K562 (cell line): ENCODE measurements around the gene ATP5F1D. TPM values are rescaled to one million over a fixed set of nuclear protein-coding genes. Genes with fewer than 3 reads are reported as not detected.

ENCODE experiments used
- ATAC-seq: fragments of 200-7000 bp; cut with Tn5 transposase; 3 replicates; pipeline ENCODE4 v1.9.1; 2020; ENCODE audit warnings: moderate library complexity
- BruUV-seq: library from RNA; stranded (reverse); fragments of 400-500 nt; replicated peaks from 2 replicates; lab custom pipeline; 2021; lab: Mats Ljungman, UMichigan
- CTCF ChIA-PET: fragments of 300-600 bp; formaldehyde crosslinking; extraction: SDS; loops from one replicate; lab custom pipeline; 2021; ENCODE audit warnings: low intra/inter-chr PET ratio; lab: Yijun Ruan, JAX
- POLR2A ChIA-PET: fragments of 300-600, 350-650 bp; sonication (Branson Sonifier 250); formaldehyde crosslinking; extraction: SDS; loops from one replicate; lab custom pipeline; 2021; ENCODE audit warnings: antibody characterized with exemption, inconsistent platforms; lab: Yijun Ruan, JAX
- DNase-seq, 4 experiments: peaks; one replicate each; pipeline versions ENCODE4 v3.0.0 to v3.0.0-alpha.2; 2011 to 2018; ENCODE audit warnings: low spot score in 3 of 4, mixed read lengths in 3 of 4; ENCODE audit errors: extremely low read depth in 1 of 4
- FAIRE-seq: peaks from 2 replicates; lab custom pipeline; 2011; peaks lifted over from hg19 to GRCh38; lab: Jason Lieb, UNC
- H2AFZ ChIP-seq: 2 replicates; pipeline ENCODE4 v1.6.0; 2011; ENCODE audit warnings: low read depth, low read length, control low read depth, inconsistent platforms
- H3K27ac ChIP-seq: fragments of 200-600 bp; 3 replicates; pipeline ENCODE4 v1.8.0; 2011; ENCODE audit warnings: low read depth, mild to moderate bottlenecking, control low read depth, inconsistent platforms, low read length, moderate library complexity, mixed read lengths; ENCODE audit errors: extremely low read depth
- H3K27me3 ChIP-seq, 2 experiments: fragments of 300-600 bp in 1 of 2; 2 replicates in 1 of 2; 3 replicates in 1 of 2; pipeline versions ENCODE4 v1.6.0 to v1.8.0; 2011; ENCODE audit warnings: inconsistent platforms in 2 of 2, low read length in 2 of 2, mild to moderate bottlenecking in 1 of 2, mixed read lengths in 1 of 2, moderate library complexity in 1 of 2; ENCODE audit not compliant: control insufficient read depth in 2 of 2, insufficient read depth in 2 of 2
- H3K36me3 ChIP-seq: fragments of 300-600 bp; 3 replicates; pipeline ENCODE4 v1.8.0; 2011; ENCODE audit warnings: mild to moderate bottlenecking, low read length, inconsistent platforms; ENCODE audit not compliant: control insufficient read depth, insufficient read depth
- H3K4me1 ChIP-seq, 2 experiments: fragments of 200-600 bp in 1 of 2; replicated peaks in 1 of 2; 2 replicates in 1 of 2; 3 replicates in 1 of 2; pipeline versions ENCODE4 v1.5.1 to v1.8.0; 2011; ENCODE audit warnings: inconsistent platforms in 2 of 2, low read length in 2 of 2, mild to moderate bottlenecking in 1 of 2, mixed read lengths in 1 of 2, moderate library complexity in 1 of 2; ENCODE audit not compliant: control insufficient read depth in 2 of 2, insufficient read depth in 2 of 2
- H3K4me2 ChIP-seq: 2 replicates; pipeline ENCODE4 v1.6.1; 2011; ENCODE audit warnings: low read length, control low read depth, inconsistent platforms, mixed read lengths; ENCODE audit not compliant: insufficient read depth
- H3K4me3 ChIP-seq: fragments of 200-600 bp; sonication (generic), shearing (Covaris generic); 2 replicates; pipeline ENCODE4 v1.5.1; 2016; ENCODE audit warnings: control low read depth, inconsistent platforms
- H3K79me2 ChIP-seq: fragments of 200-600 bp; 3 replicates; pipeline ENCODE4 v1.8.0; 2011; ENCODE audit warnings: low read length, inconsistent platforms; ENCODE audit not compliant: control insufficient read depth, insufficient read depth
- H3K9ac ChIP-seq, 2 experiments: 2 replicates each; pipeline versions ENCODE4 v1.6.0 to v1.6.1; 2011; ENCODE audit warnings: low read depth in 2 of 2, low read length in 2 of 2, control low read depth in 1 of 2, inconsistent platforms in 1 of 2, mild to moderate bottlenecking in 1 of 2, mixed read lengths in 1 of 2; ENCODE audit not compliant: insufficient read depth in 1 of 2
- H3K9me1 ChIP-seq: one replicate; pipeline ENCODE4 v1.6.0; 2011; ENCODE audit warnings: inconsistent platforms, mild to moderate bottlenecking, low read length, moderate library complexity; ENCODE audit not compliant: control insufficient read depth, insufficient read depth
- H3K9me3 ChIP-seq: replicated peaks from 2 replicates; pipeline ENCODE4 v1.5.1; 2011; ENCODE audit warnings: low read depth, low read length, inconsistent platforms; ENCODE audit not compliant: control insufficient read depth, insufficient read depth
- H4K20me1 ChIP-seq: replicated peaks from 2 replicates; pipeline ENCODE4 v1.6.1; 2011; ENCODE audit warnings: low read length, inconsistent platforms, mixed read lengths; ENCODE audit not compliant: control insufficient read depth, insufficient read depth
- CEBPG ChIP-seq, 3 experiments: fragments of 200-800 bp in 1 of 3; sonication (Bioruptor generic) in 1 of 3; sonication (generic) in 1 of 3; formaldehyde crosslinking in 1 of 3; IDR thresholded peaks in 2 of 3; conservative IDR thresholded peaks in 1 of 3; 2 replicates each; pipeline versions ENCODE4 v1.6.1 to v1.8.0; 2016 to 2022; ENCODE audit warnings: missing compliant biosample characterization in 2 of 3, missing genetic modification characterization in 2 of 3, mild to moderate bottlenecking in 1 of 3, missing genetic modification reagents in 1 of 3
- HNRNPL ChIP-seq: fragments of 200-400 bp; formaldehyde crosslinking; IDR thresholded peaks from 2 replicates; pipeline ENCODE4 v1.6.1; 2017; ENCODE audit warnings: low read depth, mild to moderate bottlenecking, low read length
- JUND ChIP-seq, 2 experiments: IDR thresholded peaks; 2 replicates in 1 of 2; 3 replicates in 1 of 2; pipeline ENCODE4 v1.6.1; 2011; ENCODE audit warnings: borderline replicate concordance in 2 of 2, low read depth in 2 of 2, low read length in 2 of 2, improper control_type of control experiment in 1 of 2, missing biosample characterization in 1 of 2, missing genetic modification characterization in 1 of 2, missing genetic modification reagents in 1 of 2
- KAT7 ChIP-seq: sonication (generic); formaldehyde crosslinking; IDR thresholded peaks from 2 replicates; pipeline ENCODE4 v1.8.0; 2022; ENCODE audit warnings: missing genetic modification reagents, mild to moderate bottlenecking, borderline replicate concordance
- MYBL2 ChIP-seq, 2 experiments: fragments of 450-650 bp in 1 of 2; sonication (generic) in 1 of 2; formaldehyde crosslinking in 1 of 2; IDR thresholded peaks; 2 replicates each; pipeline versions ENCODE4 v1.6.1 to v1.8.1; 2017 to 2022; ENCODE audit warnings: borderline replicate concordance in 1 of 2, inconsistent platforms in 1 of 2, low read depth in 1 of 2, mild to moderate bottlenecking in 1 of 2, missing genetic modification reagents in 1 of 2, moderate library complexity in 1 of 2
- TCFL5 ChIP-seq: fragments of 250-450 bp; sonication (Bioruptor Pico); conservative IDR thresholded peaks from 2 replicates; pipeline ENCODE4 v1.6.1; 2021; ENCODE audit warnings: mild to moderate bottlenecking, moderate library complexity, matching md5 sums
- WGBS: fragments of 100-300 bp; shearing (Covaris generic); methylation state at CpG from one replicate; pipeline ENCODE4 v1.1.6; 2016; ENCODE audit warnings: low coverage, mixed read lengths; ENCODE audit not compliant: insufficient coverage; ENCODE audit errors: missing lambda C conversion rate; 5-methylcytosine and 5-hydroxymethylcytosine counted together
- in situ Hi-C: fragments of 300-500 bp; cut with MboI; formaldehyde crosslinking; loops from 4 replicates; pipeline ENCODE4 v1.15.0; 2018; ENCODE audit warnings: inconsistent platforms, mixed read lengths
- intact Hi-C: fragments of 100-400 bp; cut with micrococcal nuclease; formaldehyde crosslinking; loops from 2 replicates; pipeline ENCODE4 v1.14.2; 2022
- polyA plus RNA-seq, 8 experiments: library from polyadenylated mRNA; depleted of rRNA in 4 of 8; stranded (reverse) in 5 of 8; unstranded in 3 of 8; fragments of >200 nt; fragmentation: Nextera tagmentation in 2 of 8; fragmentation: Illumina TruSeq in 1 of 8; extraction: Ambion mirVana in 2 of 8; extraction: Trizol in 1 of 8; gene quantifications; 2 replicates each; pipeline versions ENCODE4 v1.2.1 to v1.2.3, GENCODE V29; 2011 to 2014; ENCODE audit warnings: inconsistent platforms in 1 of 8, missing spikeins in 1 of 8
- total RNA-seq, 7 experiments: library from RNA; depleted of rRNA in 6 of 7; stranded (reverse); fragments of >200 nt in 6 of 7; fragmentation: Illumina TruSeq in 2 of 7; extraction: Trizol in 2 of 7; gene quantifications; 2 replicates each; pipeline versions ENCODE4 v1.2.1 to v1.2.3, GENCODE V29; 2011 to 2021; ENCODE audit warnings: low replicate concordance in 1 of 7
- TF ChIP-seq, protein P1 (sequence below): fragments of 200-800 bp; sonication (Bioruptor generic); IDR thresholded peaks from 2 replicates; pipeline ENCODE4 v1.6.1; 2017; ENCODE audit warnings: missing genetic modification characterization, missing compliant biosample characterization
- TF ChIP-seq, protein P2 (sequence below): fragments of 450-650 bp; IDR thresholded peaks from 2 replicates; pipeline ENCODE4 v1.6.1; 2016; ENCODE audit warnings: borderline replicate concordance
- TF ChIP-seq, protein P3 (sequence below): sonication (generic); formaldehyde crosslinking; IDR thresholded peaks from 2 replicates; pipeline ENCODE4 v1.8.0; 2022; ENCODE audit warnings: missing genetic modification reagents, mild to moderate bottlenecking, moderate library complexity, borderline replicate concordance

The ATP5F1D gene
- total and polyA plus RNA-seq, 9 of the 15 experiments (the other 6 are each of a cell fraction or from before 2014, with no cell fraction given), result 3.9 to 409 (median 36.8) TPM

DNA sequence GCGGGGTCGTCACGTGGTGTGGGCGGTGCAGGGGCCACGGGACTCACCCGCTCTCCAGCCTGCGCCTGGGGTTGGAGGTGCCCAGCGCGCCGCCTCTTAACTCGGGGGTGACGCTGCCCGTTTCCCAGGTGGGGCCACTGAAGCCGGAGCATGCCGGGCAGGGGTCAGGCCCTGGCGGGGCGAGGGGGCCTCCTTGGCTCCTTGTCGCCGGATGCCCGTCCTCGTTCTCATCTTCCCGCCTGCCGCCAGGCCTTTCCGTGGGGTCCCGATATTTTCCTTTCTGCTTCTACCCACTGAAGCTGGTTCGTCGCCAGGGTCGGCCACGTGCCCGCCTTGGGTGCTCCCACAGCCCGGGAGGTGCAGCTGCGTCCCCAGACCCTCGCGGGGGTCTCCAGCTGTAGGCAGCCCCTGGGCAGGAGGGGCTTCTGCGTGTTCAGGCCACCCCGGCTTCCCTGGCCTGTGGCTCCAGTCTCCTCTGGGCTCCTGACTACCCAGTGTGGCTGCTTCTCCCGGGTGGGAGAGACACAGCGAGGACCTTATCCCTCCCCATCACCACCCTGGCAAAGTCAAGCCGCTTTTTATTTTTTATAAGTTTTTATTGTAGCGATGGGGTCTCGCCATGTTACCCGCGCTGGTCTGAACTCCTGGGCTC lies 34.6 kb downstream of the ATP5F1D start:
- ChIA-PET CTCF (interaction anchor here (0.7 kb wide), 1 partner anchor 49 kb away, joined by 3 read pairs; no protein-coding TSS in a partner anchor), POLR2A (interaction anchor here (0.7 to 1.4 kb wide), 3 partner anchors 9 to 165 kb away, joined by 3 to 5 read pairs (median 3); no protein-coding TSS in a partner anchor)
- Histone ChIP-seq H3K27ac (peak overlapping the region; percentile 92), H3K4me3 (peak overlapping the region; percentile 68), H3K79me2 (peaks cover 58% of the 10 kb centered on the region), H3K4me1 (peaks cover 47 to 94% of the 10 kb centered on the region in 2 experiments), H3K36me3 (peaks cover 80% of the 10 kb centered on the region), H4K20me1 (peaks cover 23% of the 10 kb centered on the region), H3K9me3 (no peaks in the 10 kb centered on the region), H3K9me1 (no peaks in the 10 kb centered on the region), H3K4me2 (peak overlapping the region; percentile 88), H3K27me3 (no peaks in the 10 kb centered on the region), H2AFZ (peak overlapping the region; percentile 62; the same call in 1 of the 2 replicates), H3K9ac (peak overlapping the region; percentile 90 to 92)
- in situ Hi-C loops (loop anchor here (5.0 kb wide), 1 partner anchor 106 kb away; the partner anchor contains the start of gene NDUFS7), intact Hi-C loops (loop anchor here (10.0 kb wide), 1 partner anchor 169 kb away; no protein-coding TSS in a partner anchor)
- FAIRE-seq (no peak), DNase-seq (no peak), ATAC-seq (no peak)
- 1% methylated on average over 39 of the region's 43 CpGs for WGBS
- no TSS peak for BruUV-seq
- TF ChIP-seq KAT7 (CRISPR knock-in tag), result peak; percentile 73; the same call in 1 of the 2 replicates
- no peak for TF ChIP-seq CEBPG (CRISPR knock-in tag; IDR thresholded peaks at IDR 0.05)
- TF ChIP-seq CEBPG (tag; conservative IDR thresholded peaks at IDR 0.05 in 1 of 2, IDR thresholded peaks at IDR 0.05 in 1 of 2), result no peak
- TF ChIP-seq MYBL2 (IDR thresholded peaks at IDR 0.05; ENCODE audit: low read depth), result no peak
- TF ChIP-seq MYBL2 (CRISPR knock-in tag; IDR thresholded peaks at IDR 0.05; ENCODE audit: borderline replicate concordance), result no peak
- TF ChIP-seq TCFL5 (CRISPR knock-in tag), result no peak
- peak; percentile 1; the same call in 1 of the 2 replicates for TF ChIP-seq JUND (IDR thresholded peaks at IDR 0.05; ENCODE audit: borderline replicate concordance, low read depth, low read length)
- TF ChIP-seq JUND (tag; IDR thresholded peaks at IDR 0.05; ENCODE audit: borderline replicate concordance, low read depth, low read length), result no peak
- TF ChIP-seq, protein P1, sequence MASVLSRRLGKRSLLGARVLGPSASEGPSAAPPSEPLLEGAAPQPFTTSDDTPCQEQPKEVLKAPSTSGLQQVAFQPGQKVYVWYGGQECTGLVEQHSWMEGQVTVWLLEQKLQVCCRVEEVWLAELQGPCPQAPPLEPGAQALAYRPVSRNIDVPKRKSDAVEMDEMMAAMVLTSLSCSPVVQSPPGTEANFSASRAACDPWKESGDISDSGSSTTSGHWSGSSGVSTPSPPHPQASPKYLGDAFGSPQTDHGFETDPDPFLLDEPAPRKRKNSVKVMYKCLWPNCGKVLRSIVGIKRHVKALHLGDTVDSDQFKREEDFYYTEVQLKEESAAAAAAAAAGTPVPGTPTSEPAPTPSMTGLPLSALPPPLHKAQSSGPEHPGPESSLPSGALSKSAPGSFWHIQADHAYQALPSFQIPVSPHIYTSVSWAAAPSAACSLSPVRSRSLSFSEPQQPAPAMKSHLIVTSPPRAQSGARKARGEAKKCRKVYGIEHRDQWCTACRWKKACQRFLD (CRISPR knock-in tag), result peak; percentile 74
- peak; percentile 83; the same call in 1 of the 2 replicates for TF ChIP-seq HNRNPL
- TF ChIP-seq, protein P2, sequence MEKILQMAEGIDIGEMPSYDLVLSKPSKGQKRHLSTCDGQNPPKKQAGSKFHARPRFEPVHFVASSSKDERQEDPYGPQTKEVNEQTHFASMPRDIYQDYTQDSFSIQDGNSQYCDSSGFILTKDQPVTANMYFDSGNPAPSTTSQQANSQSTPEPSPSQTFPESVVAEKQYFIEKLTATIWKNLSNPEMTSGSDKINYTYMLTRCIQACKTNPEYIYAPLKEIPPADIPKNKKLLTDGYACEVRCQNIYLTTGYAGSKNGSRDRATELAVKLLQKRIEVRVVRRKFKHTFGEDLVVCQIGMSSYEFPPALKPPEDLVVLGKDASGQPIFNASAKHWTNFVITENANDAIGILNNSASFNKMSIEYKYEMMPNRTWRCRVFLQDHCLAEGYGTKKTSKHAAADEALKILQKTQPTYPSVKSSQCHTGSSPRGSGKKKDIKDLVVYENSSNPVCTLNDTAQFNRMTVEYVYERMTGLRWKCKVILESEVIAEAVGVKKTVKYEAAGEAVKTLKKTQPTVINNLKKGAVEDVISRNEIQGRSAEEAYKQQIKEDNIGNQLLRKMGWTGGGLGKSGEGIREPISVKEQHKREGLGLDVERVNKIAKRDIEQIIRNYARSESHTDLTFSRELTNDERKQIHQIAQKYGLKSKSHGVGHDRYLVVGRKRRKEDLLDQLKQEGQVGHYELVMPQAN, result peak; percentile 89; the same call in 1 of the 2 replicates
- TF ChIP-seq, protein P3, sequence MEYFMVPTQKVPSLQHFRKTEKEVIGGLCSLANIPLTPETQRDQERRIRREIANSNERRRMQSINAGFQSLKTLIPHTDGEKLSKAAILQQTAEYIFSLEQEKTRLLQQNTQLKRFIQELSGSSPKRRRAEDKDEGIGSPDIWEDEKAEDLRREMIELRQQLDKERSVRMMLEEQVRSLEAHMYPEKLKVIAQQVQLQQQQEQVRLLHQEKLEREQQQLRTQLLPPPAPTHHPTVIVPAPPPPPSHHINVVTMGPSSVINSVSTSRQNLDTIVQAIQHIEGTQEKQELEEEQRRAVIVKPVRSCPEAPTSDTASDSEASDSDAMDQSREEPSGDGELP (CRISPR knock-in tag), result peak; percentile 93
